GM21528 (cell line): Measurements from ENCODE around the gene TNFSF11.

Source experiments
- ATAC-seq: cut with Tn5 transposase; IDR thresholded peaks from one replicate; pipeline ENCODE4 v1.9.1; 2021; ENCODE audit warnings: mild to moderate bottlenecking, moderate library complexity; ENCODE audit not compliant: unreplicated experiment, low FRiP score

TNFSF11 gene

GRCh38 chr13:42607546-42607945, 33.6 kb downstream of the TNFSF11 start:
- ATAC-seq = no peak

GRCh38 chr13:42610649-42611048, 36.7 kb downstream of the TNFSF11 start:
- ATAC-seq = no peak

GRCh38 chr13:42611086-42611779, 37.3 kb downstream of the TNFSF11 start:
- ATAC-seq = no peak

- ATAC-seq = no peak
Measured at GRCh38 chr13:42612021-42612765, 38.2 kb downstream of the TNFSF11 start.

GRCh38 chr13:42614436-42615035, 40.6 kb downstream of the TNFSF11 start:
- ATAC-seq = no peak

GRCh38 chr13:42615691-42616090, 41.7 kb downstream of the TNFSF11 start:
- ATAC-seq = no peak

GRCh38 chr13:42617221-42617620, 43.3 kb downstream of the TNFSF11 start:
- ATAC-seq = no peak

GRCh38 chr13:42623916-42624315, 50.0 kb downstream of the TNFSF11 start:
- ATAC-seq = no peak

GRCh38 chr13:42625611-42626010, 51.7 kb downstream of the TNFSF11 start:
- no peak for ATAC-seq

GRCh38 chr13:42626176-42626860, 52.4 kb downstream of the TNFSF11 start:
- no peak for ATAC-seq

- no peak for ATAC-seq
Measured at GRCh38 chr13:42628666-42629065, 54.7 kb downstream of the TNFSF11 start.

- ATAC-seq = no peak
Measured at GRCh38 chr13:42631181-42631580, 57.2 kb downstream of the TNFSF11 start.

GRCh38 chr13:42633495-42633894, 59.5 kb downstream of the TNFSF11 start:
- no peak for ATAC-seq

- no peak for ATAC-seq
Measured at GRCh38 chr13:42638101-42638500, 64.1 kb downstream of the TNFSF11 start.

- ATAC-seq = no peak
Measured at GRCh38 chr13:42638886-42639285, 64.9 kb downstream of the TNFSF11 start.

GRCh38 chr13:42643076-42643475, 69.1 kb downstream of the TNFSF11 start:
- no peak for ATAC-seq

- no peak for ATAC-seq
Measured at GRCh38 chr13:42644841-42645240, 70.9 kb downstream of the TNFSF11 start.

- no peak for ATAC-seq
Measured at GRCh38 chr13:42645717-42646116, 71.8 kb downstream of the TNFSF11 start.

GRCh38 chr13:42649141-42649540, 75.2 kb downstream of the TNFSF11 start:
- ATAC-seq = no peak

- no peak for ATAC-seq
Measured at GRCh38 chr13:42649831-42650230, 75.9 kb downstream of the TNFSF11 start.

- no peak for ATAC-seq
Measured at GRCh38 chr13:42650506-42650905, 76.6 kb downstream of the TNFSF11 start.
